Progenitor cell of endocrine pancreas (in vitro differentiated cells): ENCODE results near the gene MOB2. TPM values are rescaled to one million over a fixed set of nuclear protein-coding genes. Genes with fewer than 3 reads are reported as not detected.

Source experiments
- DNase-seq: peaks from one replicate; pipeline ENCODE4 v3.0.0; 2021; ENCODE audit warnings: low spot score; ENCODE audit not compliant: unreplicated experiment
- H3K27ac Mint-ChIP-seq: 2 replicates; pipeline ENCODE4 v1.8.0; 2021; ENCODE audit warnings: mild to moderate bottlenecking, moderate library complexity, mixed read lengths
- H3K27me3 Mint-ChIP-seq: 2 replicates; pipeline ENCODE4 v1.8.0; 2021; ENCODE audit warnings: mixed read lengths
- H3K36me3 Mint-ChIP-seq: 2 replicates; pipeline ENCODE4 v1.8.0; 2022; ENCODE audit warnings: mixed read lengths; ENCODE audit not compliant: insufficient read depth
- H3K4me1 Mint-ChIP-seq: 2 replicates; pipeline ENCODE4 v1.8.0; 2021; ENCODE audit warnings: low read depth, mixed read lengths
- H3K4me3 Mint-ChIP-seq: 2 replicates; pipeline ENCODE4 v1.8.0; 2021; ENCODE audit warnings: low read depth, mild to moderate bottlenecking, moderate library complexity, mixed read lengths
- H3K9me3 Mint-ChIP-seq: 2 replicates; pipeline ENCODE4 v1.8.0; 2021; ENCODE audit warnings: low read depth, mixed read lengths
- total RNA-seq: library from RNA; stranded (reverse); gene quantifications from 2 replicates; pipeline ENCODE4 v1.2.1, GENCODE V29; 2021
- TF ChIP-seq, protein P1 (sequence below): fragments of 200-600 bp; sonication (generic); IDR thresholded peaks from one replicate; pipeline ENCODE4 v1.5.0; 2021; ENCODE audit warnings: antibody characterized with exemption, mild to moderate bottlenecking; ENCODE audit not compliant: unreplicated experiment

Gene MOB2
- total RNA-seq, 1 donor from 2014 or later, result 33.3 TPM

DNA sequence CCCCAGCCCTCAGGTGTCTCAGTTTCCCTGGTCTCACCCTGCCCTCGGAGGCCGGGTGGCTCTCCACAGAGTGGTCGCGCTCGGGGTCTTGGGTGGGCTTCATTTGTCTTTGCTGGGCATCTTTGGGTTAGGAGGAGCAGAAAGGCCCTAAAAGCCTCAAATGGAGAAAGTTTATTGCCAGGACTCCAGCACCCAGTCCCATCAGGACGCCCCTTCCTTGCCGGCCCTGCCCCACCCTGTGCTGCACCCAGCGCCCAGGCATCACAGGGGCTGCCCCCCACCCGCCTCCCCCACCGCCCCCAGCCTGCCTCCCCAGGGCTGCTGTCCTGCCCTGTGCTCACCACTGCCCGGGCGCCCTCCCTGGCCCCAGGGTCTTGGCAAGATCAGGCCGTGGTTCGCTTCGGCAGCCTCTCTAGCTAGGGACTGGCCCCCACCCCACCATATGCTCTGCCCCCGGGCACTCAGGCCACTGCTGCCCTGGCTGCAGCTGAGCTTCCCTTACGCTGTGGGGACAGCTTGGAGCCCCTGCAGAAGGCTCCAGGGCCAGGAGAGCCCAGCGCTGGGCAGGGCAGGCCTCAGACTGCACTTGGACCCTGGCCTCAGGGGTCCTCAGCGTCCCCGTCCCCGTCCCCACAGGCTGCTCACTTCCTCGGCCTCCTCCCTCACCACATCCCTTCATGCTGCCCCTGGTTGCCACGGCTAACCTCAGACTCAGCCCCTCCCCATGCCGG lies 31.4 kb downstream of the MOB2 start:
- TF ChIP-seq, protein P1, sequence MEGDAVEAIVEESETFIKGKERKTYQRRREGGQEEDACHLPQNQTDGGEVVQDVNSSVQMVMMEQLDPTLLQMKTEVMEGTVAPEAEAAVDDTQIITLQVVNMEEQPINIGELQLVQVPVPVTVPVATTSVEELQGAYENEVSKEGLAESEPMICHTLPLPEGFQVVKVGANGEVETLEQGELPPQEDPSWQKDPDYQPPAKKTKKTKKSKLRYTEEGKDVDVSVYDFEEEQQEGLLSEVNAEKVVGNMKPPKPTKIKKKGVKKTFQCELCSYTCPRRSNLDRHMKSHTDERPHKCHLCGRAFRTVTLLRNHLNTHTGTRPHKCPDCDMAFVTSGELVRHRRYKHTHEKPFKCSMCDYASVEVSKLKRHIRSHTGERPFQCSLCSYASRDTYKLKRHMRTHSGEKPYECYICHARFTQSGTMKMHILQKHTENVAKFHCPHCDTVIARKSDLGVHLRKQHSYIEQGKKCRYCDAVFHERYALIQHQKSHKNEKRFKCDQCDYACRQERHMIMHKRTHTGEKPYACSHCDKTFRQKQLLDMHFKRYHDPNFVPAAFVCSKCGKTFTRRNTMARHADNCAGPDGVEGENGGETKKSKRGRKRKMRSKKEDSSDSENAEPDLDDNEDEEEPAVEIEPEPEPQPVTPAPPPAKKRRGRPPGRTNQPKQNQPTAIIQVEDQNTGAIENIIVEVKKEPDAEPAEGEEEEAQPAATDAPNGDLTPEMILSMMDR, result no peak
- no peaks in the 10 kb centered on the region for H3K9me3 Mint-ChIP-seq
- H3K4me3 Mint-ChIP-seq, result no peak overlapping the region
- no peak for DNase-seq
- H3K27ac Mint-ChIP-seq, result no peak overlapping the region
- no peaks in the 10 kb centered on the region for H3K36me3 Mint-ChIP-seq
- H3K4me1 Mint-ChIP-seq, result no peaks in the 10 kb centered on the region
- H3K27me3 Mint-ChIP-seq, result no peaks in the 10 kb centered on the region

DNA sequence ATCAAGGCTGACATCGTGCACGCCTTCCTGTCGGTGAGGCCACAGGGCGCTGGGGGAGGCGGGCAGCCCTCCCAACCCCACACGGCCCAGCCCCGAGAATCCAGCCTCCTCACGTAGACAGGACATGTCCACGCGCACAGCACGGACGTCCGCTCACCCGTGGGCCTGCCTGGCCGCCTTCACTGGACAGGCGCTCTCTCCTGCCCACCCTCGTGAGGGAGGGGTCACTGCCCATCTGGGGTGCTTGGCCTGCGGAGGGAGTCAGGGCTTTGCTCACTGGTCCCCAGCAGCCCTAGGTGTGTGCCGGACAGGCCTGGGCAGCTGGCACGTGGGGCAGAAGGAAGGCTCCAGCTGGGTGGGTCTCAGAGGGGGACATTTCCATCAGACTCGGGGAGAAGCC lies 32.0 kb downstream of the MOB2 start:
- no peak for DNase-seq
- Mint-ChIP-seq H3K4me1 (no peaks in the 10 kb centered on the region), H3K36me3 (no peaks in the 10 kb centered on the region), H3K27ac (no peak overlapping the region), H3K9me3 (no peaks in the 10 kb centered on the region), H3K4me3 (no peak overlapping the region), H3K27me3 (no peaks in the 10 kb centered on the region)
- TF ChIP-seq, protein P1, result no peak

DNA sequence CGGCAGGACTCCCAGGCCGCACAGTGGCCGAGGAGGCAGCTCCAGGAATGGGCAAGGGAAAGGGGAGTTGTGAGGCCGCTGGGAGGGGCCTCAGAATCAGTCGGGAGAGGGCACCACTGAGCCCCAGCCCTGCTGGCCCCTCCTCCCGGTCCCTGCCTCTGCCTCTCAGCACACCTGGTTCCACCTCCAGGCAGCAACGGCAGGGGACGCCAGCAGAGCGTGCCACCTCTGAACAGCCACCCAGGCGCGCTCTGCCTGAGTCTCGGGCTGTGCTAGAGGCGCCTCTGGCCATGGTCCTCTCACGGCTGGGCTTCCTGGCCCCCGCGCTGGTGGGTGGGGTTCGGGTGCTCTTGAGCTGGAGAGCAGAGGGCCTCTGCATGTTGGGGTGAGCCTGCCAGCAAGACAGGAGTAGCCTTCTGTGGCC lies 33.0 kb downstream of the MOB2 start:
- DNase-seq, result no peak
- Mint-ChIP-seq H3K9me3 (no peaks in the 10 kb centered on the region), H3K4me3 (no peak overlapping the region), H3K36me3 (peaks cover 1% of the 10 kb centered on the region), H3K27ac (no peak overlapping the region), H3K27me3 (no peaks in the 10 kb centered on the region), H3K4me1 (no peaks in the 10 kb centered on the region)
- TF ChIP-seq, protein P1, result peak; percentile 49

DNA sequence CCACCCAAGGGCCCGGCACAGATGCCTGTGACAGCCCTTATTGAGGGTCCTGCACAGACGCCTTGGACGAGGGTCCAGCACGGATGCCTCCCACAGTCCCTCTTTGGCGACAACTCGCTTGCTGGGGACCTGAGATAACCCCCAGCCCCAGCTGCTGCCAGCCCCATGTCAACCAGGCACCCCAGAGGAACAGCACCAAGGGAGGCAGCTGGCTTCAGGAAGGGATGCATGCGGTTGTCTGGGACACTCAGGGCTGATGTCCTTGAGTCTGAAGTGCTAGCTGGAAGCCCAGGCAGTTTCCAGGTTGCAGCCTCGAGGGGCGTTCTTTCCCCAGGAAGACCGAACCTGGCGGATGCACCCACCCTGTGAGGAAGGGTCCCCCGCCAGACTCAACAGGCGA lies 33.8 kb downstream of the MOB2 start:
- no peak for DNase-seq
- no peaks in the 10 kb centered on the region for H3K4me1 Mint-ChIP-seq
- H3K27ac Mint-ChIP-seq, result no peak overlapping the region
- no peaks in the 10 kb centered on the region for H3K27me3 Mint-ChIP-seq
- no peaks in the 10 kb centered on the region for H3K9me3 Mint-ChIP-seq
- peaks cover 1% of the 10 kb centered on the region for H3K36me3 Mint-ChIP-seq
- TF ChIP-seq, protein P1, result no peak
- H3K4me3 Mint-ChIP-seq, result no peak overlapping the region

DNA sequence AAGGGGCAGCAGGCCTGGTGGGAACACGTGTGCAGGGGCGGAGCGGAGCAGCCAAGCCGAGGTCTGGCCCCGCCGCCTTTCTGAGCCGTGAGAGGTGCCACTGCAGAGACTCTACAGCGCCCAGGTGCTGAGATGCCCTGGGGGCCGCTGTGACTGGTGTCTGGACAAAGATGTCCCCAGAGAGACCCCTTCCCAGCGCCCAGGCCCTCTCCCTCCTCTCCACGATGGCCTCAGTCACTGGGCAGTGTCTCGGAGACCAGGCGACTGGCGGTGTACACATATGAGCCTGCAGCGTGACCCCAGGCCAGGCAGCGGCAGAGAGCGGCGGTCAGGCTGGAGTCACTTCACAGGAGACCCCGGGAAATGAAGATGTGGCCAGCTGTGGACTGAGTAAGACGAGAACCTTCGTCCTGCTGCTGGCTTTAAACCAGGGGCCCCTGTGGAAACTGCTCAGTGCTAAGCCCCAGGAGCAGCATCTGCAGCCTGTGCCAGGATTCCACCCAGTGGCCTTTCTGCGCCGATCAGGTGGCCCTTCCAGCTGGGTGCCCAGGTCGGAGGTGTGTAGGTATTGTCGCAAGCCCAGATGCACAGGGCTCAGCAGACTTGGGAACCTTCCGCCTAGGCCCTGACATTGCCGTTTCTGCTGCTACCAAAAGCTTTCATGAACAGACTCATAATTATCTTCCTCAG lies 34.7 kb downstream of the MOB2 start:
- Mint-ChIP-seq H3K36me3 (peaks cover 1% of the 10 kb centered on the region), H3K9me3 (no peaks in the 10 kb centered on the region), H3K27ac (no peak overlapping the region), H3K27me3 (no peaks in the 10 kb centered on the region), H3K4me3 (no peak overlapping the region), H3K4me1 (no peaks in the 10 kb centered on the region)
- DNase-seq, result no peak
- TF ChIP-seq, protein P1, result no peak
